Sigmoid colon (tissue), 7 donors: ENCODE measurements around the gene HTRA3. TPM values are rescaled to one million over a fixed set of nuclear protein-coding genes. Genes with fewer than 3 reads are reported as not detected.
A peak's percentile ranks its signal among the peaks of the same experiment; 100 is the strongest.

Experiments used
- DNase-seq: peaks from one replicate; pipeline ENCODE4 v3.0.0-alpha.2; 2019
- H3K27ac ChIP-seq, 4 donors: fragments of 200-600 bp; sonication (generic); one replicate each; pipeline ENCODE4 v1.5.1; 2016 to 2019; ENCODE audit warnings: mild to moderate bottlenecking in 1 of 4
- H3K27me3 ChIP-seq, 3 donors: fragments of 200-600 bp; sonication (generic); one replicate each; pipeline ENCODE4 v1.5.1; 2019; ENCODE audit warnings: mild to moderate bottlenecking in 1 of 3
- H3K36me3 ChIP-seq, 4 donors: fragments of 200-600 bp; sonication (generic); one replicate each; pipeline ENCODE4 v1.5.1; 2016 to 2019
- H3K4me1 ChIP-seq, 4 donors: fragments of 200-600 bp; sonication (generic); one replicate each; pipeline ENCODE4 v1.5.1; 2017 to 2019
- H3K4me3 ChIP-seq, 4 donors: fragments of 200-600 bp; sonication (generic); one replicate each; pipeline ENCODE4 v1.5.1; 2017 to 2019; ENCODE audit warnings: mild to moderate bottlenecking in 2 of 4, moderate library complexity in 1 of 4
- H3K9me3 ChIP-seq, 4 donors: fragments of 200-600 bp in 3 of 4; sonication (generic) in 3 of 4; one replicate each; pipeline versions ENCODE4 v1.5.1 to v1.6.1; 2013 to 2019
- CTCF ChIP-seq, 4 experiments: fragments of 450-650 bp in 3 of 4; fragments of 200-600 bp in 1 of 4; IDR thresholded peaks; one replicate each; pipeline ENCODE4 v1.5.1; 2016 to 2019; ENCODE audit warnings: antibody characterized with exemption in 4 of 4, mild to moderate bottlenecking in 3 of 4, moderate library complexity in 2 of 4
- EP300 ChIP-seq, 4 donors: sonication (generic); formaldehyde crosslinking; IDR thresholded peaks; one replicate each; pipeline ENCODE4 v1.6.1; 2017; ENCODE audit warnings: antibody characterized with exemption in 4 of 4
- POLR2A ChIP-seq, 2 donors: fragments of 450-650 bp; IDR thresholded peaks; one replicate each; pipeline ENCODE4 v1.6.1; 2016; ENCODE audit warnings: antibody characterized with exemption in 2 of 2, mild to moderate bottlenecking in 2 of 2, moderate library complexity in 2 of 2
- POLR2AphosphoS5 ChIP-seq, 4 donors: sonication (generic); formaldehyde crosslinking; IDR thresholded peaks; one replicate each; pipeline ENCODE4 v1.6.1; 2017; ENCODE audit warnings: antibody characterized with exemption in 4 of 4
- WGBS, 2 donors: extraction: QIAGEN DNeasy Blood & Tissue Kit; methylation state at CpG; one replicate each; pipeline ENCODE4 v1.1.7; 2013; 5-methylcytosine and 5-hydroxymethylcytosine counted together
- intact Hi-C: fragments of 100-400 bp; cut with DNase I; formaldehyde crosslinking; loops from one replicate; pipeline ENCODE4 v1.15.1; 2023
- polyA plus RNA-seq, 3 donors: library from polyadenylated mRNA; stranded (reverse); fragments of 200-250 nt; gene quantifications; one replicate each; pipeline ENCODE4 v1.2.3, GENCODE V29; 2013
- total RNA-seq, 4 donors: library from RNA; depleted of rRNA; stranded (reverse); fragments of >200 nt; gene quantifications; one replicate each; pipeline ENCODE4 v1.1.0, GENCODE V29; 2016
- donor health status: healthy with polysubstance abuse.
- donor health status: Bipolar disorder and iron deficiency.
- donor health status: healthy.

Gene HTRA3
- total and polyA plus RNA-seq, 7 donors = 1.2 to 49.6 (median 14.5) TPM

GRCh38 chr4:8332038-8332857 is 62.7 kb downstream of the HTRA3 start:
- DNase-seq = peak; percentile 43
- intact Hi-C loops = no loop called here
- TF ChIP-seq EP300 (IDR thresholded peaks at IDR 0.05) (no peak), CTCF (IDR thresholded peaks at IDR 0.05) (no peak)
- no peaks in the 10 kb centered on the region for H3K27me3 ChIP-seq
- H3K4me3 ChIP-seq = no peak overlapping the region
- no peak overlapping the region for H3K27ac ChIP-seq
- H3K36me3 ChIP-seq = no peaks in the 10 kb centered on the region
- WGBS, 2 donors = 79 to 90% methylated on average over 12 of the region's 12 CpGs
- H3K9me3 ChIP-seq = peaks cover 0 to 4% (median 0%) of the 10 kb centered on the region in 4 donors
- peaks cover 0 to 16% (median 10%) of the 10 kb centered on the region in 4 donors for H3K4me1 ChIP-seq

GRCh38 chr4:8332891-8333331 is 63.4 kb downstream of the HTRA3 start:
- Histone ChIP-seq H3K4me3 (no peak overlapping the region), H3K27me3 (no peaks in the 10 kb centered on the region), H3K9me3 (peaks cover 0 to 4% (median 0%) of the 10 kb centered on the region in 4 donors), H3K4me1 (peaks cover 0 to 16% (median 10%) of the 10 kb centered on the region in 4 donors), H3K36me3 (no peaks in the 10 kb centered on the region), H3K27ac (no peak overlapping the region)
- TF ChIP-seq CTCF (IDR thresholded peaks at IDR 0.05) (no peak), POLR2A (IDR thresholded peaks at IDR 0.05) (no peak), POLR2AphosphoS5 (IDR thresholded peaks at IDR 0.05) (no peak), EP300 (IDR thresholded peaks at IDR 0.05) (no peak)
- intact Hi-C loops = no loop called here
- 62 to 80% methylated on average over 8 of the region's 8 CpGs for WGBS, 2 donors
- DNase-seq = peak; percentile 57

GRCh38 chr4:8333726-8334460 is 64.3 kb downstream of the HTRA3 start:
- Histone ChIP-seq H3K4me3 (no peak overlapping the region), H3K27ac (no peak overlapping the region), H3K4me1 (peaks cover 0 to 16% (median 10%) of the 10 kb centered on the region in 4 donors), H3K27me3 (no peaks in the 10 kb centered on the region), H3K36me3 (no peaks in the 10 kb centered on the region), H3K9me3 (peaks cover 0 to 4% (median 0%) of the 10 kb centered on the region in 4 donors)
- 74 to 87% methylated on average over 14 of the region's 14 CpGs for WGBS, 2 donors
- DNase-seq = peak; percentile 28
- no peak for TF ChIP-seq CTCF (IDR thresholded peaks at IDR 0.05)
- TF ChIP-seq POLR2AphosphoS5 (IDR thresholded peaks at IDR 0.05) = no peak
- TF ChIP-seq EP300 (IDR thresholded peaks at IDR 0.05) = no peak
- no peak for TF ChIP-seq POLR2A (IDR thresholded peaks at IDR 0.05)
- intact Hi-C loops = no loop called here

- no peaks in the 10 kb centered on the region for H3K27me3 ChIP-seq
- peaks cover 0 to 18% (median 11%) of the 10 kb centered on the region in 4 donors for H3K4me1 ChIP-seq
- no peaks in the 10 kb centered on the region for H3K36me3 ChIP-seq
- peaks cover 0 to 4% (median 0%) of the 10 kb centered on the region in 4 donors for H3K9me3 ChIP-seq
- intact Hi-C loops = no loop called here
- TF ChIP-seq POLR2A (IDR thresholded peaks at IDR 0.05) = no peak
- TF ChIP-seq EP300 (IDR thresholded peaks at IDR 0.05) = no peak
- TF ChIP-seq CTCF (IDR thresholded peaks at IDR 0.05) = no peak
- no peak for TF ChIP-seq POLR2AphosphoS5 (IDR thresholded peaks at IDR 0.05)
- H3K27ac ChIP-seq = no peak overlapping the region
- WGBS, 2 donors = 65 to 79% methylated on average over 13 of the region's 13 CpGs
- peak; percentile 55 for DNase-seq
- H3K4me3 ChIP-seq = no peak overlapping the region
These were observed 65.4 kb downstream of the HTRA3 start for GRCh38 chr4:8334786-8335460.
